ENCODE data around the gene LTA.

GRCh38 chr6:31609519-31610406 is 37.7 kb downstream of the LTA start:
- TF ChIP-seq CTCF (optimal IDR thresholded peaks at IDR 0.05 in 1 of 3, IDR thresholded peaks at IDR 0.05 in 1 of 3, conservative IDR thresholded peaks at IDR 0.05 in 1 of 3; ENCODE audit: extremely low read depth in 1 of 3, insufficient read depth in 2 of 3, low read length in 3 of 3) (no peak), EZH2 (IDR thresholded peaks at IDR 0.05; ENCODE audit: low read length) (no peak)

All from keratinocyte (primary cell).